Sigmoid colon (tissue), 3 donors: Measurements from ENCODE around the gene KCNE4.

Source experiments
- POLR2A ChIP-seq, 2 donors: fragments of 450-650 bp; IDR thresholded peaks; one replicate each; pipeline ENCODE4 v1.6.1; 2016; ENCODE audit warnings: antibody characterized with exemption in 2 of 2, mild to moderate bottlenecking in 2 of 2, moderate library complexity in 2 of 2
- TF ChIP-seq, protein P1 (sequence below), 4 experiments: fragments of 450-650 bp in 3 of 4; fragments of 200-600 bp in 1 of 4; IDR thresholded peaks; one replicate each; pipeline ENCODE4 v1.5.1; 2016 to 2019; ENCODE audit warnings: antibody characterized with exemption in 4 of 4, mild to moderate bottlenecking in 3 of 4, moderate library complexity in 2 of 4

DNA sequence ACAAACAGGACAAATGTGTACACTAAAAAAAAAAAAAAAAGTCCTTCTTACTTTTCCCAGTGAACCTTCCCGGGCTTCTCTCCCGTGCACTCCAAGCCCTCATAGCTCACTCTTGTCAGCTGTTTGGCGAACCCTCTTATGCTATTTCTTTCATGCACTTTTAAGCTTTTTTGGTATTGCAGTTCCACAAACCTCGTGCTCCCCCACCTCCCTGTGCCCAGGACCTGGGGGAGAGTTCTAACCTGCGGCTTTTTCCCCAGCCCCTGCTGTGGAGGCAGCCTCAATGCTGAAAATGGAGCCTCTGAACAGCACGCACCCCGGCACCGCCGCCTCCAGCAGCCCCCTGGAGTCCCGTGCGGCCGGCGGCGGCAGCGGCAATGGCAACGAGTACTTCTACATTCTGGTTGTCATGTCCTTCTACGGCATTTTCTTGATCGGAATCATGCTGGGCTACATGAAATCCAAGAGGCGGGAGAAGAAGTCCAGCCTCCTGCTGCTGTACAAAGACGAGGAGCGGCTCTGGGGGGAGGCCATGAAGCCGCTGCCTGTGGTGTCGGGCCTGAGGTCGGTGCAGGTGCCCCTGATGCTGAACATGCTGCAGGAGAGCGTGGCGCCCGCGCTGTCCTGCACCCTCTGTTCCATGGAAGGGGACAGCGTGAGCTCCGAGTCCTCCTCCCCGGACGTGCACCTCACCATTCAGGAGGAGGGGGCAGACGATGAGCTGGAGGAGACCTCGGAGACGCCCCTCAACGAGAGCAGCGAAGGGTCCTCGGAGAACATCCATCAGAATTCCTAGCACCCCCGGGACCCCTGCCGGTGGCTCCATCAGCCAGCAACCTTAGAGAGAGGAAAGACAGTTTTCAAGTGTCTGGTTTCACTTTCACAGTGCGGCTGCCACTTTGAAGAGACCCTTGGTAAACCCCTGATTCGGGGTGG, 826 bp downstream of the KCNE4 start:
- TF ChIP-seq, protein P1, sequence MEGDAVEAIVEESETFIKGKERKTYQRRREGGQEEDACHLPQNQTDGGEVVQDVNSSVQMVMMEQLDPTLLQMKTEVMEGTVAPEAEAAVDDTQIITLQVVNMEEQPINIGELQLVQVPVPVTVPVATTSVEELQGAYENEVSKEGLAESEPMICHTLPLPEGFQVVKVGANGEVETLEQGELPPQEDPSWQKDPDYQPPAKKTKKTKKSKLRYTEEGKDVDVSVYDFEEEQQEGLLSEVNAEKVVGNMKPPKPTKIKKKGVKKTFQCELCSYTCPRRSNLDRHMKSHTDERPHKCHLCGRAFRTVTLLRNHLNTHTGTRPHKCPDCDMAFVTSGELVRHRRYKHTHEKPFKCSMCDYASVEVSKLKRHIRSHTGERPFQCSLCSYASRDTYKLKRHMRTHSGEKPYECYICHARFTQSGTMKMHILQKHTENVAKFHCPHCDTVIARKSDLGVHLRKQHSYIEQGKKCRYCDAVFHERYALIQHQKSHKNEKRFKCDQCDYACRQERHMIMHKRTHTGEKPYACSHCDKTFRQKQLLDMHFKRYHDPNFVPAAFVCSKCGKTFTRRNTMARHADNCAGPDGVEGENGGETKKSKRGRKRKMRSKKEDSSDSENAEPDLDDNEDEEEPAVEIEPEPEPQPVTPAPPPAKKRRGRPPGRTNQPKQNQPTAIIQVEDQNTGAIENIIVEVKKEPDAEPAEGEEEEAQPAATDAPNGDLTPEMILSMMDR (IDR thresholded peaks at IDR 0.05) = peak in 1 of 4 experiments; percentile 11
- no peak for TF ChIP-seq POLR2A (IDR thresholded peaks at IDR 0.05)
